Osteoblast (primary cell): Measurements from ENCODE around the gene MYOG. TPM values are rescaled to one million over a fixed set of nuclear protein-coding genes. Genes with fewer than 3 reads are reported as not detected.

Source experiments
- DNase-seq: peaks from one replicate; pipeline ENCODE4 v3.0.0; 2011; ENCODE audit warnings: low spot score, mixed read lengths; ENCODE audit not compliant: insufficient read length; ENCODE audit errors: missing footprints
- H2AFZ ChIP-seq: 2 replicates; pipeline ENCODE4 v1.6.0; 2011; ENCODE audit warnings: mild to moderate bottlenecking, low read length
- H3K27ac ChIP-seq: 2 replicates; pipeline ENCODE4 v1.5.1; 2011; ENCODE audit warnings: mild to moderate bottlenecking, low read depth, low read length, moderate library complexity
- H3K27me3 ChIP-seq: 2 replicates; pipeline ENCODE4 v1.6.0; 2012; ENCODE audit warnings: mild to moderate bottlenecking, control low read depth, inconsistent platforms, low read length, moderate library complexity; ENCODE audit not compliant: insufficient read depth
- H3K36me3 ChIP-seq: 2 replicates; pipeline ENCODE4 v1.5.1; 2011; ENCODE audit warnings: mild to moderate bottlenecking, low read length, control low read depth, moderate library complexity; ENCODE audit not compliant: insufficient read depth
- H3K4me1 ChIP-seq: 2 replicates; pipeline ENCODE4 v1.5.1; 2011; ENCODE audit warnings: mild to moderate bottlenecking, low read length, control low read depth, moderate library complexity; ENCODE audit not compliant: insufficient read depth
- H3K4me2 ChIP-seq: 2 replicates; pipeline ENCODE4 v1.6.0; 2011; ENCODE audit warnings: mild to moderate bottlenecking, low read length; ENCODE audit not compliant: insufficient read depth
- H3K4me3 ChIP-seq: fragments of 200-600 bp; sonication (generic); 3 replicates; pipeline ENCODE4 v1.5.1; 2012; ENCODE audit warnings: mild to moderate bottlenecking, low read length, inconsistent platforms; ENCODE audit not compliant: insufficient read depth
- H3K79me2 ChIP-seq: 2 replicates; pipeline ENCODE4 v1.6.0; 2012; ENCODE audit warnings: mild to moderate bottlenecking, low read length, control low read depth, inconsistent platforms; ENCODE audit not compliant: insufficient read depth
- H3K9me3 ChIP-seq: 2 replicates; pipeline ENCODE4 v1.5.1; 2011; ENCODE audit warnings: low read depth, low read length, control low read depth
- H4K20me1 ChIP-seq: 2 replicates; pipeline ENCODE4 v1.6.0; 2012; ENCODE audit warnings: mild to moderate bottlenecking, low read length, control low read depth; ENCODE audit not compliant: insufficient read depth
- total RNA-seq: library from RNA; depleted of rRNA; stranded (reverse); fragments of >200 nt; gene quantifications from 2 replicates; pipeline ENCODE4 v1.2.3, GENCODE V29; 2012
- TF ChIP-seq, protein P1 (sequence below): IDR thresholded peaks from 2 replicates; pipeline ENCODE4 v1.5.1; 2011; ENCODE audit warnings: mild to moderate bottlenecking, low read depth, low read length, moderate library complexity; ENCODE audit errors: extremely low read depth

MYOG gene
- total RNA-seq, 1 donor, result not detected

- Histone ChIP-seq H3K27ac (no peak overlapping the region), H3K79me2 (no peaks in the 10 kb centered on the region), H3K27me3 (no peaks in the 10 kb centered on the region), H4K20me1 (no peaks in the 10 kb centered on the region), H3K4me2 (no peak overlapping the region), H3K9me3 (no peaks in the 10 kb centered on the region), H3K4me1 (peaks cover 14% of the 10 kb centered on the region), H2AFZ (no peak overlapping the region), H3K36me3 (no peaks in the 10 kb centered on the region), H3K4me3 (no peak overlapping the region)
- DNase-seq, result peak; percentile 74
- TF ChIP-seq, protein P1, sequence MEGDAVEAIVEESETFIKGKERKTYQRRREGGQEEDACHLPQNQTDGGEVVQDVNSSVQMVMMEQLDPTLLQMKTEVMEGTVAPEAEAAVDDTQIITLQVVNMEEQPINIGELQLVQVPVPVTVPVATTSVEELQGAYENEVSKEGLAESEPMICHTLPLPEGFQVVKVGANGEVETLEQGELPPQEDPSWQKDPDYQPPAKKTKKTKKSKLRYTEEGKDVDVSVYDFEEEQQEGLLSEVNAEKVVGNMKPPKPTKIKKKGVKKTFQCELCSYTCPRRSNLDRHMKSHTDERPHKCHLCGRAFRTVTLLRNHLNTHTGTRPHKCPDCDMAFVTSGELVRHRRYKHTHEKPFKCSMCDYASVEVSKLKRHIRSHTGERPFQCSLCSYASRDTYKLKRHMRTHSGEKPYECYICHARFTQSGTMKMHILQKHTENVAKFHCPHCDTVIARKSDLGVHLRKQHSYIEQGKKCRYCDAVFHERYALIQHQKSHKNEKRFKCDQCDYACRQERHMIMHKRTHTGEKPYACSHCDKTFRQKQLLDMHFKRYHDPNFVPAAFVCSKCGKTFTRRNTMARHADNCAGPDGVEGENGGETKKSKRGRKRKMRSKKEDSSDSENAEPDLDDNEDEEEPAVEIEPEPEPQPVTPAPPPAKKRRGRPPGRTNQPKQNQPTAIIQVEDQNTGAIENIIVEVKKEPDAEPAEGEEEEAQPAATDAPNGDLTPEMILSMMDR, result no peak
Observed at GRCh38 chr1:203049576-203050180, 36.1 kb downstream of the MYOG start.

DNA sequence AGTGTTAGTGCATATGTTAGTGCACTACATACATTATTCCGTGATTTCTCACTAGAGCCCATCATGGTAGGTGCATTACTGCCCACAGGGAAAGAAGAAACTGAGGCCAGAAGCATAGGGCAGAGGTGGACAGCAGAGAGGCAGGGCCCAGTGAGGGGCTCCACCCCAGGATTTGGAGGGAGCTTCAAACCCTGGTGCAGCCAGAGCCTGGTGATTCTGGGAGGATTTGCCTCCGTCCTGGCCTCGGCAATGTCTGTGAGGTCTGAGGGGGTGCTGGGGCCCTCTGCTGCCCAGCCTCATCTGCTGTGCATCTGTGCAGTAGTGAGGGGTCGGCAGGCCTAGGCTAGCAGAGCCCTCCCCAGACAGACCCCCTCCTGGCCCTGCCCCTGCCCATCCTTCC, 36.7 kb downstream of the MYOG start:
- Histone ChIP-seq H3K36me3 (no peaks in the 10 kb centered on the region), H3K27ac (no peak overlapping the region), H3K27me3 (no peaks in the 10 kb centered on the region), H3K4me1 (peaks cover 14% of the 10 kb centered on the region), H3K4me3 (no peak overlapping the region), H3K4me2 (no peak overlapping the region), H3K79me2 (no peaks in the 10 kb centered on the region), H4K20me1 (no peaks in the 10 kb centered on the region), H2AFZ (no peak overlapping the region), H3K9me3 (no peaks in the 10 kb centered on the region)
- TF ChIP-seq, protein P1, result no peak
- DNase-seq, result no peak

DNA sequence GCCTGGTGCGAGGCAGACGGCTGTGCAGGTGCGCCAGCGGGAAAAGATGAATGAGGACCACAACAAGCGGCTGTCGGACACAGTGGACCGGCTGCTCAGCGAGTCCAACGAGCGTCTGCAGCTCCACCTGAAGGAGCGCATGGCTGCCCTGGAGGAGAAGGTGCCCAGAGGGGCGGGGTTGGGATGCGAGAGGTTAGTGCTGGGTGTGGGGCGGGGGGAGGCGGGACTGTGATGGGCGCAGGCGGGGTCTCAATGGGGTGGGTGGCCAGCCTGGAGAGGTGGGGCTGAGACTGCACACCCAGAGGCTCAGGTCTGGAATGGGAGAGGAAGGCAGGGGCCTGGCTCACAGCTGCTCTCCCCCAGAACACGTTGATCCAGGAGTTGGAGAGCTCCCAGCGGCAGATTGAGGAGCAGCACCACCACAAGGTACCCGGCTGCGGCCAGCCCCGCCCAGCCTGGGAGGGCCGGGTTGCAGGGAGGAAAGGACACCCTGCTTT, 37.2 kb downstream of the MYOG start:
- no peaks in the 10 kb centered on the region for H3K9me3 ChIP-seq
- peak; percentile 68 for DNase-seq
- no peaks in the 10 kb centered on the region for H4K20me1 ChIP-seq
- peaks cover 14% of the 10 kb centered on the region for H3K4me1 ChIP-seq
- TF ChIP-seq, protein P1, result no peak
- no peak overlapping the region for H2AFZ ChIP-seq
- H3K36me3 ChIP-seq, result no peaks in the 10 kb centered on the region
- H3K27ac ChIP-seq, result no peak overlapping the region
- no peaks in the 10 kb centered on the region for H3K27me3 ChIP-seq
- H3K4me2 ChIP-seq, result no peak overlapping the region
- H3K4me3 ChIP-seq, result no peak overlapping the region
- no peaks in the 10 kb centered on the region for H3K79me2 ChIP-seq

DNA sequence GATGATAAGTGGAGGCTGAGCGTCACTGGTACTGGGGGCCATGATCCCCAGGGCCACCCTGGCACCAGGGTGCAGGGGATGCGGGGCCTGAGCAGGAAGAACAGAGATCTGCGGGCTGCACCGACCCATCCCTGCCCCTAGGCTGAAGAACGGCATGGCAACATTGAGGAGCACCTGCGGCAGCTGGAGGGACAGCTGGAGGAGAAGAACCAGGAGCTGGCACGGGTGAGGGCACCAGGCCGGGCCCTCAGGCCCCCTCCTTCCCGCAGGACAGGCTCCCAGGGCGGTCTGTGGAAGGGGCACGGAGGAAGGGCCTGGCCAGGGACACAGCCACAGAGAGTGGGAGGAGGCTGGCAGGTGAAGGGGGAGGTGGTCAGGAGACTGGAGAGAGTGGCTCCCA, 37.7 kb downstream of the MYOG start:
- Histone ChIP-seq H3K4me3 (no peak overlapping the region), H3K36me3 (no peaks in the 10 kb centered on the region), H3K4me2 (no peak overlapping the region), H3K27ac (no peak overlapping the region), H3K79me2 (no peaks in the 10 kb centered on the region), H3K4me1 (peaks cover 14% of the 10 kb centered on the region), H2AFZ (no peak overlapping the region), H4K20me1 (no peaks in the 10 kb centered on the region), H3K9me3 (no peaks in the 10 kb centered on the region), H3K27me3 (no peaks in the 10 kb centered on the region)
- TF ChIP-seq, protein P1, result no peak
- no peak for DNase-seq
